Astrocyte (in vitro differentiated cells and primary cell): Measurements from ENCODE around the gene ZMYND8.

Experiments
- CTCF ChIP-seq: IDR thresholded peaks from 2 replicates; pipeline ENCODE4 v1.5.1; 2011; ENCODE audit warnings: low read depth, mild to moderate bottlenecking, inconsistent platforms, low read length, moderate library complexity; ENCODE audit not compliant: insufficient read depth
- EZH2 ChIP-seq: IDR thresholded peaks from 2 replicates; pipeline ENCODE4 v1.6.1; 2012; ENCODE audit warnings: mild to moderate bottlenecking, low read length, inconsistent platforms; ENCODE audit not compliant: insufficient read depth

GRCh38 chr20:47222468-47223119 lies 133.9 kb downstream of the ZMYND8 start:
- no peak for TF ChIP-seq CTCF
- TF ChIP-seq EZH2: no peak
